Endodermal cell (in vitro differentiated cells): ENCODE measurements around the gene MBP. TPM values are rescaled to one million over a fixed set of nuclear protein-coding genes. Genes with fewer than 3 reads are reported as not detected.
"Not testable (repeated sequence)": the region's sequence is repeated elsewhere in the genome, so short reads cannot be mapped to it uniquely, and the experiment has no call there.

ENCODE experiments used
- DNase-seq: peaks from one replicate; pipeline ENCODE4 v3.0.0-alpha.2; 2017
- H3K27ac ChIP-seq: 2 replicates; pipeline ENCODE4 v1.5.1; 2013; ENCODE audit warnings: mild to moderate bottlenecking, low read depth, low read length, moderate library complexity
- H3K27me3 ChIP-seq: 2 replicates; pipeline ENCODE4 v1.6.1; 2013; ENCODE audit warnings: mild to moderate bottlenecking, low read length, moderate library complexity; ENCODE audit not compliant: insufficient read depth, control insufficient read depth, poor library complexity, severe bottlenecking
- H3K36me3 ChIP-seq: 2 replicates; pipeline ENCODE4 v1.7.0; 2013; ENCODE audit warnings: mild to moderate bottlenecking, low read length, moderate library complexity; ENCODE audit not compliant: control insufficient read depth, insufficient read depth
- H3K4me1 ChIP-seq: one replicate; pipeline ENCODE4 v1.7.0; 2013; ENCODE audit warnings: low read length; ENCODE audit not compliant: control insufficient read depth, insufficient read depth
- H3K4me3 ChIP-seq: 2 replicates; pipeline ENCODE4 v1.5.1; 2013; ENCODE audit warnings: mild to moderate bottlenecking, low read length, moderate library complexity
- H3K9ac ChIP-seq: 2 replicates; pipeline ENCODE4 v1.6.1; 2013; ENCODE audit warnings: mild to moderate bottlenecking, low read length, moderate library complexity; ENCODE audit not compliant: poor library complexity, severe bottlenecking; ENCODE audit errors: extremely low read depth
- H3K9me3 ChIP-seq: 2 replicates; pipeline ENCODE4 v1.6.1; 2013; ENCODE audit warnings: mild to moderate bottlenecking, low read length, moderate library complexity; ENCODE audit not compliant: control insufficient read depth
- H3K27ac Mint-ChIP-seq: 2 replicates; pipeline ENCODE4 v1.8.0; 2020; ENCODE audit warnings: mixed read lengths
- H3K27me3 Mint-ChIP-seq: 2 replicates; pipeline ENCODE4 v1.8.0; 2021; ENCODE audit warnings: mild to moderate bottlenecking, mixed read lengths; ENCODE audit not compliant: insufficient read depth
- H3K36me3 Mint-ChIP-seq: 2 replicates; pipeline ENCODE4 v1.8.0; 2020; ENCODE audit warnings: low read depth, mixed read lengths
- H3K4me1 Mint-ChIP-seq: 2 replicates; pipeline ENCODE4 v1.8.0; 2020; ENCODE audit warnings: mixed read lengths
- H3K4me3 Mint-ChIP-seq: 2 replicates; pipeline ENCODE4 v1.8.0; 2020; ENCODE audit warnings: mild to moderate bottlenecking, moderate library complexity, mixed read lengths
- H3K9me3 Mint-ChIP-seq: 2 replicates; pipeline ENCODE4 v1.8.0; 2020; ENCODE audit warnings: mild to moderate bottlenecking, mixed read lengths
- WGBS, 2 experiments: methylation state at CpG; one replicate each; pipeline versions ENCODE4 v1.1.5 to v1.1.7; 2013; ENCODE audit warnings: missing lambda C conversion rate in 2 of 2, mixed read lengths in 1 of 2; ENCODE audit not compliant: insufficient coverage in 1 of 2, insufficient read length in 1 of 2; 5-methylcytosine and 5-hydroxymethylcytosine counted together
- total RNA-seq, 2 donors: library from RNA; stranded (reverse); fragmentation: NEBNext Ultra II Directional in 1 of 2; extraction: Animal tissue kit (Norgen Biotek cat#: 25700) in 1 of 2; gene quantifications; 2 replicates in 1 of 2; 3 replicates in 1 of 2; pipeline ENCODE4 v1.2.1, GENCODE V29; 2021
- TF ChIP-seq, protein P1 (sequence below): fragments of 200-600 bp; sonication (generic); conservative IDR thresholded peaks from 2 replicates; pipeline ENCODE4 v1.5.0; 2021; ENCODE audit warnings: antibody characterized with exemption, mild to moderate bottlenecking

The MBP gene
- total RNA-seq, 2 donors from 2014 or later: 16.3 to 19.0 TPM

- H3K36me3 Mint-ChIP-seq: peaks cover 8% of the 10 kb centered on the region
- H3K9me3 ChIP-seq: no peaks in the 10 kb centered on the region
- H3K4me3 Mint-ChIP-seq: no peak overlapping the region
- no peak overlapping the region for H3K9ac ChIP-seq
- H3K4me3 ChIP-seq: no peak overlapping the region
- no peak overlapping the region for H3K27ac Mint-ChIP-seq
- peaks cover 4% of the 10 kb centered on the region for H3K9me3 Mint-ChIP-seq
- no peak overlapping the region for H3K27ac ChIP-seq
- no peaks in the 10 kb centered on the region for H3K27me3 ChIP-seq
- no peaks in the 10 kb centered on the region for H3K36me3 ChIP-seq
- 81 to 84% methylated on average over 16 to 19 of the region's 19 CpGs for WGBS, 2 experiments
- TF ChIP-seq, protein P1, sequence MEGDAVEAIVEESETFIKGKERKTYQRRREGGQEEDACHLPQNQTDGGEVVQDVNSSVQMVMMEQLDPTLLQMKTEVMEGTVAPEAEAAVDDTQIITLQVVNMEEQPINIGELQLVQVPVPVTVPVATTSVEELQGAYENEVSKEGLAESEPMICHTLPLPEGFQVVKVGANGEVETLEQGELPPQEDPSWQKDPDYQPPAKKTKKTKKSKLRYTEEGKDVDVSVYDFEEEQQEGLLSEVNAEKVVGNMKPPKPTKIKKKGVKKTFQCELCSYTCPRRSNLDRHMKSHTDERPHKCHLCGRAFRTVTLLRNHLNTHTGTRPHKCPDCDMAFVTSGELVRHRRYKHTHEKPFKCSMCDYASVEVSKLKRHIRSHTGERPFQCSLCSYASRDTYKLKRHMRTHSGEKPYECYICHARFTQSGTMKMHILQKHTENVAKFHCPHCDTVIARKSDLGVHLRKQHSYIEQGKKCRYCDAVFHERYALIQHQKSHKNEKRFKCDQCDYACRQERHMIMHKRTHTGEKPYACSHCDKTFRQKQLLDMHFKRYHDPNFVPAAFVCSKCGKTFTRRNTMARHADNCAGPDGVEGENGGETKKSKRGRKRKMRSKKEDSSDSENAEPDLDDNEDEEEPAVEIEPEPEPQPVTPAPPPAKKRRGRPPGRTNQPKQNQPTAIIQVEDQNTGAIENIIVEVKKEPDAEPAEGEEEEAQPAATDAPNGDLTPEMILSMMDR: no peak
- H3K27me3 Mint-ChIP-seq: no peaks in the 10 kb centered on the region
- H3K4me1 Mint-ChIP-seq: peaks cover 4% of the 10 kb centered on the region
- no peaks in the 10 kb centered on the region for H3K4me1 ChIP-seq
- DNase-seq: no peak
Observed at GRCh38 chr18:77023102-77023782, 109.3 kb downstream of the MBP start.

DNA sequence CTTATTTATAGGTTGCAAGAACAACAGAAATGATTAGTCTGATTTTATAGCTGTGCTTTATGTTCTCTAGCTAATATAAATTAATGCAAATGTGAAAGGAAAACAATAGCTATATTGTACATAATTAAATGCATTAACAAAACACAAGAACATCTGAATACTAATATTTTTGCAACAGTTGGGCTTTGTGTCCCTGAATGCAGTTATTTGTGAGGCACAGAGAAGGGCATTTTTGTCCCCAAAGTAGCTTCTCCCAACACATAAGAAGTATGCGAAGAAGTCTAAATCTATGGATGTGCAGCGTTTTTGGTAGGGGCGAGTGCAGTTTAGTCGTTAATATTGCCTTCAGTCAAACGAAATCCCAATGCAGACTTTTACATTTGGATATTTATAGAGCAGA lies 110.0 kb downstream of the MBP start:
- Mint-ChIP-seq H3K9me3 (peaks cover 4% of the 10 kb centered on the region), H3K4me1 (peaks cover 4% of the 10 kb centered on the region), H3K36me3 (peaks cover 8% of the 10 kb centered on the region), H3K27me3 (no peaks in the 10 kb centered on the region), H3K27ac (no peak overlapping the region), H3K4me3 (no peak overlapping the region)
- DNase-seq: no peak
- no peak overlapping the region for H3K4me3 ChIP-seq
- TF ChIP-seq, protein P1: no peak
- WGBS, 2 experiments: 93 to 95% methylated on average over 4 to 5 of the region's 5 CpGs
- H3K27ac ChIP-seq: no peak overlapping the region
- no peaks in the 10 kb centered on the region for H3K36me3 ChIP-seq
- no peak overlapping the region for H3K9ac ChIP-seq
- H3K4me1 ChIP-seq: no peaks in the 10 kb centered on the region
- H3K9me3 ChIP-seq: no peaks in the 10 kb centered on the region
- no peaks in the 10 kb centered on the region for H3K27me3 ChIP-seq

DNA sequence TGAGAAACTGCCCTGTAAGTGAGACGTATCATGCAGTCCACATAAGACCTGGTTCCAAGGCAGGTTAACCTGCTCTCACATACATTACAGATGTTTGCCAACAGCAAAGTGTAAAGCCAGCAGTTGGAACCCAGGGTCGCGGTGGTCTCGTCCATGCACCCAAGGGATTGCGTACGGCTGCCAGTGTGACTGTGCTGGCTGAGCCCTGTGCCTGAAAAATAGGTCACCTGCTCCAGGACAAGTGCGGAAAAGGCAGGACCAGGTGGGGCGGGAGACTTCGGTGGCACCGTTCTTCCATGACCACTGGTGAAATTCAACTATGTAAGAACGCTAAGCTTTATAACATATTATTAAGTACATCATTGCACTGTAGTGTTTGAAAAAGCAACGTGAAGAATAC lies 110.5 kb downstream of the MBP start:
- Histone ChIP-seq H3K27ac (no peak overlapping the region), H3K9ac (no peak overlapping the region), H3K9me3 (no peaks in the 10 kb centered on the region), H3K36me3 (no peaks in the 10 kb centered on the region), H3K4me1 (no peaks in the 10 kb centered on the region), H3K27me3 (no peaks in the 10 kb centered on the region), H3K4me3 (no peak overlapping the region)
- TF ChIP-seq, protein P1: no peak
- Mint-ChIP-seq H3K4me3 (no peak overlapping the region), H3K4me1 (peaks cover 4% of the 10 kb centered on the region), H3K9me3 (no peaks in the 10 kb centered on the region), H3K27me3 (no peaks in the 10 kb centered on the region), H3K27ac (no peak overlapping the region), H3K36me3 (peaks cover 6% of the 10 kb centered on the region)
- DNase-seq: no peak
- 95 to 97% methylated on average over 7 to 12 of the region's 12 CpGs for WGBS, 2 experiments

GRCh38 chr18:77021478-77021877 lies 111.1 kb downstream of the MBP start:
- not testable (repeated sequence) for H3K9me3 ChIP-seq, H3K4me1 Mint-ChIP-seq, DNase-seq, H3K9ac ChIP-seq, H3K27me3 ChIP-seq, H3K9me3 Mint-ChIP-seq, H3K4me3 Mint-ChIP-seq, H3K4me3 ChIP-seq, H3K27ac ChIP-seq, H3K4me1 ChIP-seq, H3K27me3 Mint-ChIP-seq, H3K27ac Mint-ChIP-seq, H3K36me3 ChIP-seq
- WGBS, 2 experiments: 89 to 94% methylated on average over 11 to 14 of the region's 14 CpGs
- H3K36me3 Mint-ChIP-seq: peaks cover 11% of the 10 kb centered on the region
